Astrocyte (in vitro differentiated cells and primary cell): ENCODE results near the gene PDLIM5. TPM values are rescaled to one million over a fixed set of nuclear protein-coding genes. Genes with fewer than 3 reads are reported as not detected.

Experiments used
- DNase-seq: peaks from one replicate; pipeline ENCODE4 v3.0.0-alpha.2; 2010; ENCODE audit warnings: low read depth
- FAIRE-seq: peaks from 2 replicates; lab custom pipeline; 2011; peaks lifted over from hg19 to GRCh38; lab: Jason Lieb, UNC
- H2AFZ ChIP-seq: 2 replicates; pipeline ENCODE4 v1.6.0; 2012; ENCODE audit warnings: low read depth, low read length, inconsistent platforms
- H3K27ac ChIP-seq: 2 replicates; pipeline ENCODE4 v1.5.1; 2011; ENCODE audit warnings: low read depth, low read length, inconsistent platforms
- H3K27me3 ChIP-seq: 2 replicates; pipeline ENCODE4 v1.6.0; 2011; ENCODE audit warnings: low read length, inconsistent platforms; ENCODE audit not compliant: insufficient read depth
- H3K36me3 ChIP-seq: 2 replicates; pipeline ENCODE4 v1.5.1; 2011; ENCODE audit warnings: low read length, inconsistent platforms; ENCODE audit not compliant: insufficient read depth
- H3K4me1 ChIP-seq: 2 replicates; pipeline ENCODE4 v1.5.1; 2011; ENCODE audit warnings: low read length, inconsistent platforms; ENCODE audit not compliant: insufficient read depth
- H3K4me2 ChIP-seq: 2 replicates; pipeline ENCODE4 v1.6.0; 2012; ENCODE audit warnings: low read length, inconsistent platforms
- H3K4me3 ChIP-seq: 2 replicates; pipeline ENCODE4 v1.5.1; 2011; ENCODE audit warnings: low read depth, mild to moderate bottlenecking, low read length, inconsistent platforms; ENCODE audit not compliant: insufficient read depth
- H3K79me2 ChIP-seq: 2 replicates; pipeline ENCODE4 v1.6.0; 2012; ENCODE audit warnings: mild to moderate bottlenecking, low read length, inconsistent platforms; ENCODE audit not compliant: insufficient read depth
- H3K9ac ChIP-seq: 2 replicates; pipeline ENCODE4 v1.6.0; 2012; ENCODE audit warnings: mild to moderate bottlenecking, low read length, inconsistent platforms
- H3K9me3 ChIP-seq: 2 replicates; pipeline ENCODE4 v1.5.1; 2012; ENCODE audit warnings: low read depth, mild to moderate bottlenecking, low read length, inconsistent platforms; ENCODE audit not compliant: insufficient read depth
- H4K20me1 ChIP-seq: 2 replicates; pipeline ENCODE4 v1.6.0; 2012; ENCODE audit warnings: low read length, inconsistent platforms; ENCODE audit not compliant: insufficient read depth
- H3K27ac Mint-ChIP-seq: one replicate; pipeline ENCODE4 v1.8.0; 2021; ENCODE audit warnings: mild to moderate bottlenecking, mixed read lengths; ENCODE audit not compliant: unreplicated experiment
- H3K27me3 Mint-ChIP-seq: one replicate; pipeline ENCODE4 v1.8.0; 2021; ENCODE audit warnings: low read depth, mixed read lengths; ENCODE audit not compliant: unreplicated experiment
- H3K36me3 Mint-ChIP-seq: one replicate; pipeline ENCODE4 v1.8.0; 2021; ENCODE audit warnings: low read depth, mixed read lengths; ENCODE audit not compliant: unreplicated experiment
- H3K4me1 Mint-ChIP-seq: one replicate; pipeline ENCODE4 v1.8.0; 2021; ENCODE audit warnings: low read depth, mixed read lengths; ENCODE audit not compliant: unreplicated experiment
- H3K4me3 Mint-ChIP-seq: one replicate; pipeline ENCODE4 v1.8.0; 2021; ENCODE audit warnings: mild to moderate bottlenecking, moderate library complexity, mixed read lengths; ENCODE audit not compliant: unreplicated experiment
- H3K9me3 Mint-ChIP-seq: one replicate; pipeline ENCODE4 v1.8.0; 2021; ENCODE audit warnings: mild to moderate bottlenecking, mixed read lengths; ENCODE audit not compliant: unreplicated experiment
- EZH2 ChIP-seq: IDR thresholded peaks from 2 replicates; pipeline ENCODE4 v1.6.1; 2012; ENCODE audit warnings: mild to moderate bottlenecking, low read length, inconsistent platforms; ENCODE audit not compliant: insufficient read depth
- total RNA-seq: library from RNA; stranded (reverse); gene quantifications from 2 replicates; pipeline ENCODE4 v1.2.1, GENCODE V29; 2021
- TF ChIP-seq, protein P1 (sequence below): IDR thresholded peaks from 2 replicates; pipeline ENCODE4 v1.5.1; 2011; ENCODE audit warnings: low read depth, mild to moderate bottlenecking, inconsistent platforms, low read length, moderate library complexity; ENCODE audit not compliant: insufficient read depth

Gene PDLIM5
- total RNA-seq, 1 donor from 2014 or later = 181 TPM

DNA sequence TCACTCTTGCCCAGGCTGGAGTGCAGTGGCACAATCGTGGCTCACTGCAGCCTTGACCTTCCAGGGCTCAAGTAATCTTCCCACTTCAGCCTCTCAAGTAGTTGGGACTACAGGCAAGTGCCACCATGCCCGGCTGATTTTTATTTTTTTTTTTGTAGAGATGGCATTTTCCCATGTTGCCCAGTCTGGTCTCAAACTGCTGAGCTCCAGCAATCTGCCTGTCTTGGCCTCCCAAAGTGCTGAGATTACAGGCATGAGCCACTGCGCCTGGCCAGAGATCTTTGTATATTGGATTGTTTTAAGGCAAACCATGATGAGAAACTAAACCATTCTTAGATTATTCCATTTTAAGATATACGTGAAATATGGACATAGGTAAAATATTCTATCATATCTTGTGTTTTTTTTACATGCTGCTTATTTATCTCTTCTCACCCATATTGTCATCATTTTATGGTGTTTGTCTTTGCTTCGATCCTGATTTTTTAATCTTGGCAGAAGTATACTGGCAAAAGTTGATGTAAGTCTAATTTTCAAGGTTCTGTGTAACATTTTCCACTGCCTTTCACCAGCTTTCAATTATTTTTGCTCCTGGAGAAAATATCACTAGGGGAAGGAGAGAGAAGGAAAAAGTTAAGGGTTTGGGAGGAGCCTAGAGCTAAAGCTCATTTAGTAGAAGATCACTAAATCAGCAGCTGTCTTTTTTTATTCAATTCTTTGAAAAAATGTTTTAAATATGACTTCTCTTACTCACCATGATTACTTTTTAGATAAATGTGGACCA, 27.8 kb downstream of the PDLIM5 start:
- H3K9me3 Mint-ChIP-seq = no peaks in the 10 kb centered on the region
- Histone ChIP-seq H3K27ac (no peak overlapping the region), H2AFZ (no peak overlapping the region), H3K4me2 (no peak overlapping the region), H3K36me3 (peaks cover 2% of the 10 kb centered on the region), H3K9me3 (no peaks in the 10 kb centered on the region), H3K4me3 (no peak overlapping the region), H3K9ac (no peak overlapping the region), H4K20me1 (peaks cover 60% of the 10 kb centered on the region), H3K27me3 (no peaks in the 10 kb centered on the region), H3K79me2 (peaks cover 99% of the 10 kb centered on the region), H3K4me1 (no peaks in the 10 kb centered on the region)
- peaks cover 2% of the 10 kb centered on the region for H3K36me3 Mint-ChIP-seq
- TF ChIP-seq, protein P1, sequence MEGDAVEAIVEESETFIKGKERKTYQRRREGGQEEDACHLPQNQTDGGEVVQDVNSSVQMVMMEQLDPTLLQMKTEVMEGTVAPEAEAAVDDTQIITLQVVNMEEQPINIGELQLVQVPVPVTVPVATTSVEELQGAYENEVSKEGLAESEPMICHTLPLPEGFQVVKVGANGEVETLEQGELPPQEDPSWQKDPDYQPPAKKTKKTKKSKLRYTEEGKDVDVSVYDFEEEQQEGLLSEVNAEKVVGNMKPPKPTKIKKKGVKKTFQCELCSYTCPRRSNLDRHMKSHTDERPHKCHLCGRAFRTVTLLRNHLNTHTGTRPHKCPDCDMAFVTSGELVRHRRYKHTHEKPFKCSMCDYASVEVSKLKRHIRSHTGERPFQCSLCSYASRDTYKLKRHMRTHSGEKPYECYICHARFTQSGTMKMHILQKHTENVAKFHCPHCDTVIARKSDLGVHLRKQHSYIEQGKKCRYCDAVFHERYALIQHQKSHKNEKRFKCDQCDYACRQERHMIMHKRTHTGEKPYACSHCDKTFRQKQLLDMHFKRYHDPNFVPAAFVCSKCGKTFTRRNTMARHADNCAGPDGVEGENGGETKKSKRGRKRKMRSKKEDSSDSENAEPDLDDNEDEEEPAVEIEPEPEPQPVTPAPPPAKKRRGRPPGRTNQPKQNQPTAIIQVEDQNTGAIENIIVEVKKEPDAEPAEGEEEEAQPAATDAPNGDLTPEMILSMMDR = no peak
- no peak for TF ChIP-seq EZH2
- H3K4me3 Mint-ChIP-seq = no peak overlapping the region
- no peak overlapping the region for H3K27ac Mint-ChIP-seq
- DNase-seq = no peak
- FAIRE-seq = no peak
- H3K4me1 Mint-ChIP-seq = peaks cover 15% of the 10 kb centered on the region
- H3K27me3 Mint-ChIP-seq = no peaks in the 10 kb centered on the region

DNA sequence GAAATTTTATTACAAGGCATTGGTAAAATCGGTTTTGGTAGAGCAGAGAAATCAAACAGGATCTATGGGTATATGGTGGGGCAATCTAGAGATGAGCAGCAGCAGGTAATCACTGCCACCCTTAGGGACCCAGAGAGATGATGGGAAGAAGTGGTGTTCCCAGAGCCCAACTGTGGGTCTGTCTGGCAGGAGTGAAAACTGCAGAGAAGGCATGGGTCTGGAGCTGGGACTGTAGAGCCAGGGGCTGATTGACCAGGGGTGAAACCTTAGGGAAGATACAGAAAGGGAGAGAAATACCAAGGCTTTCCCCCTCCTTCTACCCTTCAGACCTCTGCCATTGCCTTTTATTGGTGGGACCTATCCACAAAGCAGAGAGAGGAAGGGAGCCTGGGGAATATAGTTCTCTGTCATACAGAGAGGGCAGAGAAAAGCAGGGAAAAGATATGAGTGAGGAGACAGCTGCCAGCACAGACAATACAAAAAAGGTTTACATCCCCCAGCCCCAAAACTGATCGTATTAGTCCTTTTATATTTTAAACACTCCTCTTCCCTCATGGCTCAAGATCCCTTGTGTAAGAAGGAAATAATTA, 28.7 kb downstream of the PDLIM5 start:
- Mint-ChIP-seq H3K4me3 (no peak overlapping the region), H3K36me3 (peaks cover 2% of the 10 kb centered on the region), H3K4me1 (peaks cover 15% of the 10 kb centered on the region), H3K9me3 (no peaks in the 10 kb centered on the region), H3K27me3 (no peaks in the 10 kb centered on the region), H3K27ac (no peak overlapping the region)
- Histone ChIP-seq H3K27ac (no peak overlapping the region), H3K79me2 (peaks cover 99% of the 10 kb centered on the region), H3K4me1 (no peaks in the 10 kb centered on the region), H3K27me3 (no peaks in the 10 kb centered on the region), H3K36me3 (peaks cover 3% of the 10 kb centered on the region), H3K9me3 (no peaks in the 10 kb centered on the region), H3K4me2 (no peak overlapping the region), H2AFZ (no peak overlapping the region), H3K4me3 (no peak overlapping the region), H3K9ac (no peak overlapping the region), H4K20me1 (peaks cover 63% of the 10 kb centered on the region)
- no peak for DNase-seq
- no peak for FAIRE-seq
- TF ChIP-seq, protein P1 = no peak
- no peak for TF ChIP-seq EZH2

DNA sequence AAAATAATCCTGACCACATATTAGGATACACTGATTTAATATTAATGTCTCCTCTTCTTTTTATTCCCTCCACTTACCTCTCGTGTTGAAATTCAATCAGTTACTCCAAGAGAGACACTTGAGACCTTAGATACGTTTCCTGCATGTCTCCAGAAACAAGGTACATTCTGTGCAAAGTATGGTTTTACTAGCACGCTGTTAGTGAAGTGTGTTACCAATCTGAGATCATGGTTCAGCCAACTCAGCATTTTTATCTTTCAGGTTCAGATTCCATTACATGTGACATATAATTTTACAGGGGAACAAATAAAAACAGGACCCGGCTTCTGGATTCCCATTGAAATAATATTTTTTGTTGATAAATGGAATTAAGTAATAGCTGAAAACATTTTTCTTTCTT, 32.2 kb downstream of the PDLIM5 start:
- no peaks in the 10 kb centered on the region for H3K9me3 ChIP-seq
- H2AFZ ChIP-seq = no peak overlapping the region
- DNase-seq (no peak), FAIRE-seq (no peak)
- H3K4me1 ChIP-seq = peaks cover 11% of the 10 kb centered on the region
- peaks cover 3% of the 10 kb centered on the region for H3K36me3 ChIP-seq
- Mint-ChIP-seq H3K4me1 (peaks cover 16% of the 10 kb centered on the region), H3K27me3 (no peaks in the 10 kb centered on the region), H3K27ac (no peak overlapping the region), H3K4me3 (no peak overlapping the region), H3K36me3 (no peaks in the 10 kb centered on the region), H3K9me3 (no peaks in the 10 kb centered on the region)
- H3K79me2 ChIP-seq = peaks cover 99% of the 10 kb centered on the region
- H3K27ac ChIP-seq = no peak overlapping the region
- H3K4me3 ChIP-seq = no peak overlapping the region
- TF ChIP-seq EZH2 = no peak
- TF ChIP-seq, protein P1 = no peak
- H4K20me1 ChIP-seq = peaks cover 48% of the 10 kb centered on the region
- H3K27me3 ChIP-seq = no peaks in the 10 kb centered on the region
- H3K4me2 ChIP-seq = no peak overlapping the region
- no peak overlapping the region for H3K9ac ChIP-seq
